Stimulated activated CD8-positive, alpha-beta memory T cell treated with anti-CD3 and anti-CD28 coated beads, Interleukin-4, amount 100 ng/mL, for 24 hours (primary cell): ENCODE results near the gene UNC5B.

Source experiments
- DNase-seq: peaks from one replicate; pipeline ENCODE4 v3.0.0-alpha.2; 2020; ENCODE audit warnings: low read depth

UNC5B gene

GRCh38 chr10:71301371-71301916, 89.1 kb downstream of the UNC5B start:
- no peak for DNase-seq

- no peak for DNase-seq
Measured at GRCh38 chr10:71302451-71302850, 90.1 kb downstream of the UNC5B start.

- DNase-seq: no peak
Measured at GRCh38 chr10:71302874-71303568, 90.7 kb downstream of the UNC5B start.

GRCh38 chr10:71303569-71303907, 91.2 kb downstream of the UNC5B start:
- no peak for DNase-seq

- DNase-seq: no peak
Measured at GRCh38 chr10:71304914-71305313, 92.5 kb downstream of the UNC5B start.

GRCh38 chr10:71306979-71307378, 94.6 kb downstream of the UNC5B start:
- no peak for DNase-seq

- DNase-seq: no peak
Measured at GRCh38 chr10:71307469-71308085, 95.2 kb downstream of the UNC5B start.

DNA sequence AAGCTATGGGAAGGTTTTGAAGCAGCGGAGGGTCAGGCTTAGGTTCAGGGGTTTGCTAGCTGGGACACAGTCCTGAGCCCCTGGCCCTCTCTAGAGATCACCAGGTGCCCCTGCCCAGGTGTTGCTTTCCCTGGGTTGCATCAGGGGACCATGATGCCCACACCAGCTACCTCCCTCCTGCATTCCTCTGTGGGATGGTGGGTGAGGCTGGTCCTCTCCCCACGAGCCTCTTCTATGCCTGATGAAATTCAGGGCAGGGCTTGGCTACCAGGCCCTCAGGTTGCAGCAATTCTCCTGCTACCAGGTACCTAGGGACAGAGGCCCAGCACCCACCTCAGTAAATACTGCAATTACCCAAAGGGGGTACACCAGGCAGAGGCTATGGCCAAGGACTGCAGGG, 95.9 kb downstream of the UNC5B start:
- DNase-seq: no peak

DNA sequence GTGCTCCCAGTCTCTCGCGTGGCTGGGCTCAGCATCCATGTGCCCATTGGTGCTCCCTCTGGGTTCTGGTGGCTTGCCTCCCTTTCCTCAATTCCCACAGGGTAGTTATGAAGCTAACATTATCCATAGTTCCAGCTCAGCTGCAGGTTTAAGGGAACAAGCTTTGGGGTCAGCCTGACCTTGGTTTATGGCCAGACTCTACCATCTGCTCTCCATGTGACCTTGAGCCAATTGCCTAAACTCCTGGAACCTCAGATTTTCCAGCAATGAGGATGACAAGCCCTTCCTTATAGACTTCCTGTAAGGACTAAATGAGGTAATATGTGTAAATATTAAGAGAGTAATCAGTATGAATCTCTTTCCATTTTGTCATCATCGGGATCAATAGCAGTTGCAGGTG, 96.6 kb downstream of the UNC5B start:
- DNase-seq: no peak

GRCh38 chr10:71309919-71310318, 97.5 kb downstream of the UNC5B start:
- DNase-seq: no peak

- no peak for DNase-seq
Measured at GRCh38 chr10:71312220-71312619, 99.8 kb downstream of the UNC5B start.

- no peak for DNase-seq
Measured at GRCh38 chr10:71312811-71313789, 100.7 kb downstream of the UNC5B start.

DNA sequence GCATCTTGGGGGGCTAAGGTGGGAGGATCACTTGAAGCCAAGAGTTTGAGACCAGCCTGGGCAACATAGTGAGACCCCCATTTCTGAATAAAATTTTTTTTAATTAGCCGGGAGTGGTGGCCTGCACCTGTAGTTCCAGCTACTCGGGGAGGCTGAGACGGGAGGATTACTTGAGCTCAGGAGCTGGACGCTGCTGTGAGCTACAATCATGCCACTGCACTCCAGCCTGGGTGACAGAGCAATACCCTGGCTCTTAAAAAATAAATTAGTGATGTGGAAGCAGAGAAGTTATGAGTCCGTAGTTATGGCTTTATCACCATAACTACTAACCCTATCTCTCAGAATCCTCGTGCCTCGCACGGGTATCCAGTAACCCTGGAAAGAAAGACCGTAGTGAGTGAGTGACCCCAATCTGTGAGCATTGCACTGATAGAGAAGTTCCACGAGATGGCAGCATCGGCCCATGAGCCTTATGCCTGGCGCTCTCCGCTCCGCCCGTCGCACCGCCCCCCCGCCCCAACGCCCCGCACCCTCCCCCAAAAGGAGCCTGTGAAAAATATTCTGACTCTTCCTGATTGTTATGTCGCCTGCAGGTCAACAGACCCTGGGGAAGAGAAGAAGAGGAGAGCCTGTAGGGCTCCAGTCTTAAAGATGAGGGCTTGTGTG, 101.8 kb downstream of the UNC5B start:
- DNase-seq: peak; percentile 20

DNA sequence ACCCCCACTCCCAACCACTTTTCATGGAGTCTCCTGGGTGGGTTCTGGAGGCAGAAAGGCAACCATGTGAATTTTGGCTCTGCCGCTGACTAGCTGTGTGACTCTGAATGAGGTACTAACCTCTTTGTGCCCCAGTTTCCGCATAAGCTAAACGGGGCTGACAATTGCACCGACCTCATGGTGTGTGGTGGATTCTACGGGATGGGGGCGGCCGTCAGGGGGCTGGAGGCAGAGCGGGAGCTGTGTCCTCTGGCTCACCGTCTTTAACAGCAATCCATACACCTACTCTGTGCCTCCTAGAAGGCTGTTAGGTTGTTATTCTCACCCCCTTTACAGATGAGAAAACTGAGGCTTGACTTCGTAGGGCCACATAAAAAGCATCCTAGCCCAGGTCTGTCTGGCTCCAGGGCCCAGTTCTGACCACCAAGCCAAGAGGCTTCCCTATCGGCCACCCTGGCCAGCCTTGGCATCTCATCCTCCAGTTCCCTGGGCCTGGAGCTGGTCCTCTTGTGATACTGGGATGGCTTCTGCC, 102.4 kb downstream of the UNC5B start:
- no peak for DNase-seq

DNA sequence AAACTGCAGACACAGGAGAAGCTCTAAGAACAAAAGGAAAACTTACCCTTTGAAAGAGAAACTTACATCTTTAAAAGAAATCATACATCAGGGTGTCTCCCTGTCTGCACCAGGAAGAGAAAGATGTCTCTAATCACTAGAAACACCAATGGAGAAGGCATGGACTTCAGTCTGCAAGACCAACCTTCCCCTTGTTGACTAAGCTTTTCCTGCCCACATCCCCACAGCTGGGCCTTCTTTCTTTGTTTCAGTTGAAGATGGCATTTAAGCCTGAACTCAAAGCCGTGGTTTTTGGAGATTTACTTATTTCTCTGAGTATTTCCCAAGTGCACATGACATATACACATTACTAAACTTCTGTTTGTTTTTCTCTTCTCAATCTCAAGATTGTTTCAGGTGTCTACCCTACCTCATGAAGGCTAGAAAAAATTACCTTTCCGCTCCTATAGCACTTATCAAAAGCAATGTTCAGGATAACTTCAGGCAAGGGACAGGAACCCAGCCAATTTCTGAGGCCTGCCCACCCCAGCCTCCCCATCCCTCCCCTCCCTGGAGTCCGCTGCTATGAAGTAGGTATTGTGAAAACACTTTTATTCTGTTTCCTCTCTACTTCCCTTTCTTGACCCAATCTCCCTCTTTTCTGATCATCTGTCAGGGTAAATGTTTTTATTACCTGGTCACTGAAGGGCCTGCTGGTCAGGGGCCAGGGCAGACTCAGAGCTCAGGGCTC, 103.9 kb downstream of the UNC5B start:
- DNase-seq: no peak

DNA sequence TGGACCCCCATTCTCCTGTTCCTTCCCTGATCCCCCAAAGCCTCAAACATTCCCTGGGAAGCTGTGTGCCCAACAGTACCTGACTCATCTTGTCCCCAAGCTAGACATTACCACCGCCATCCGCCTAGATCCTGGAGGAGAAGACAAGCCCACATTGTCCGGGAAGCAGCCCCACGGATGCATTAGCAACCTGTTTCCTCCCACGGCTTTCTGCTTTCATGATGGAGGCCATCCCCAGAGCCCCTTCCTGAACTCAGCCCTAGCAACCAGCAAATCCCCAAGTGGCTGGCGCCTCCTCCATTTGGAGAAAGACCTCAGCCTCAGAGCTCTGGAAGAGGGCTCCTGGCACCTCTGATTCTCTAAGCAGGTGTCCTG, 104.4 kb downstream of the UNC5B start:
- no peak for DNase-seq

- DNase-seq: no peak
Measured at GRCh38 chr10:71317739-71318138, 105.4 kb downstream of the UNC5B start.

DNA sequence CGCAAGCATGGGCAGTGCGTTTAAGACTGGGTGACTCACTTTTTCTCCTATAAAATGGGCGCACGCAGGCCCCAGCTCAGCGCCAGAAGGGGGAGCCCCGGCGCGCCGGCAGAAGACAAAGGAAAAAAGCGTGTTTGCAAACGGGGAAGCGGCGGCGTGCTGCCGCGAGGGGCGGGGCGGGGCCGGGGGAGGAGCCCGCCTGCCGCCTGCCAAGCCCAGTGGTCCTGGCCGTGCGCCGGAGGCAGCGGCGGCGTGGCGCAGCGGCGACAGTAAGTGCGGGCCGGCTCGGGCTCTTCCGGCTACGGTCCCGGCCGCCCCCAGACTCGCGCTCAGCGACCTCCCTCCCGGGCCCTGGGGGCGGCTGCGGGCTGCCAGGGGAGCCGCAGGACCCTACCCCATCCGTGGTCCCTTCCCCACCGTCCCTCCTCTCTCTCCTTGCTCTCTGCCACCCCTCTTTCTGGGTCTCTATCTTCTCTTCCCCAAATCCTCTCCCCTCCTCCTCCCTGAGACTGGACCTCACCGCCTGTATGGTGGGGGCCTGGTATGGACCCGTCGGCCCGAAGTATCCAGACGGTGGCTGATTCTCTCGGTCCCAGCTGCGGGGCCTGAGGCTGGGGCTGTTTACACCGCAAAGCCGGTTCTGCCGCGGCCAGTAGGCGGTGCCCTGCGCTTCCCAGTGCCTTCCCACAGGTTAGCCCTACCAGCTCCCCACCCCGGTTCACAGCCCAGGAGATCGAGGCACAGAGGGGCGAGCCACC, 106.9 kb downstream of the UNC5B start, which contains the start of gene SLC29A3:
Gene SLC29A3, plus strand, starts transcription at position 218 of the 758 bp plus-strand sequence. Its CDS starts 51 bp downstream, at position 269.
- DNase-seq: peak; percentile 73

DNA sequence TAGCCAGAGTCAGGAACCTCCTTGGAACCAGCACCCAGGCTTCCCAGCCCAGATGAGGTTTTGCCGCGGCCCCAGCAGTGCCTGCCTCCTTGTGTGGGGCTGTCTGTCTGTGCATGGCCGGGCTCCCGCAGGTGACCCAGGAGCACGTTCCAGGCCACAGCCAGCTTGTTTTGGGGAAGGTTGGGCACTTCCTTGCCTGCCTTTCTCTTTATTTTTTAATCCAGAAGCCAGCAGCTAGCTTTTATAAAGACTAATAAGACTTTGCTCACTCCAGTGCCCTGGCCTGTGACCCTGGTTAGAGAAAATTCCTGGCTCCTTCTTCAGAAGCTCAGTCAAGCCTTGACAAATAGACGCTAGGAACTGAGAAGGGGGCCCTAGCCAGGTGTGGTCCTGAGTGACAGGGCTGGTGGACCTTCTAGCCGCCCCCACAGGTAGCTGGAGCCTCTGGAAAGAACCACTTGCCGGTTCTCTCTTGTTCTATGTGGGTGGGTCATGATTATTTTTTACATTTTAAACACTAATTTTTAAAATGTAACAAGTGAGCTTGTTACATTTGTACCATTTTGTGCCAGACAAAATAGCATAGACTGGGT, 107.5 kb downstream of the UNC5B start:
- no peak for DNase-seq

DNA sequence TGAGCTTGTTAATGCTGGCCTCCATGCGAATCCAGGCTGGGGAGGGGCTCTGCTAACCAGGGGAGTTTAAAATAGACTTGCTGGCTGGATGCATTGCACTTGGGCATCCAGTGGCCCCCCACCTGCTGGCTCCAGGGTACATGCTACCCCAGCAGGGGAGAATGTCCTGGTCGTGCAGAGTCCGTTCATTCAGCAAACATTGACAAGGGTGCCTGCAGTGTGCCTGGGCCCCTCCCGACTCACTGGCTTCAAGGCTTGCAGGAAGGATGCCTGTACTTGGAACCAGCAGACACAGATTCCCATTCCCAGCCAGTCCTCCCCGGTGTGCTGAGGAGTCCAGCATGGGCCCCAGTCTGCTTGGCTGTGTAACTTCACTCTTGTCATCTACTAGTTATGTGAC, 108.2 kb downstream of the UNC5B start:
- no peak for DNase-seq
